Measurements from ENCODE around the gene ERGIC1. TPM values are rescaled to one million over a fixed set of nuclear protein-coding genes. Genes with fewer than 3 reads are reported as not detected.

Gene ERGIC1
- total and polyA plus RNA-seq, 2 of the 13 experiments (the other 11 are each of a cell fraction or from before 2014, with no cell fraction given) = 78.5 to 184 TPM

GRCh38 chr5:172833686-172834414 is at the start of gene ERGIC1 (continued):
- TF ChIP-seq HNF4A (CRISPR knock-in tag; IDR thresholded peaks at IDR 0.05) = peak; percentile 23; the same call in 1 of the 2 replicates
- peak; percentile 41 for TF ChIP-seq SKI (IDR thresholded peaks at IDR 0.05; ENCODE audit: partially characterized antibody)
- 0 out of 2 replicates have a peak, but pooled peaks have one; percentile 45 for TF ChIP-seq ZNF709 (CRISPR knock-in tag; IDR thresholded peaks at IDR 0.05)
- no peak for TF ChIP-seq CAMTA2 (CRISPR knock-in tag; IDR thresholded peaks at IDR 0.05; ENCODE audit: borderline replicate concordance)
- TF ChIP-seq PITX1 (CRISPR knock-in tag; IDR thresholded peaks at IDR 0.05) = peak; percentile 39; the same call in 1 of the 2 replicates
- peak; percentile 50; the same call in 1 of the 2 replicates for TF ChIP-seq HBP1 (CRISPR knock-in tag; IDR thresholded peaks at IDR 0.05; ENCODE audit: low read depth)
- 0 out of 2 replicates have a peak, but pooled peaks have one; percentile 23 for TF ChIP-seq ZBTB20 (CRISPR knock-in tag; IDR thresholded peaks at IDR 0.05; ENCODE audit: borderline replicate concordance, low read depth)
- TF ChIP-seq HOXA9 (CRISPR knock-in tag; IDR thresholded peaks at IDR 0.05; ENCODE audit: borderline replicate concordance) = 0 out of 2 replicates have a peak, but pooled peaks have one; percentile 1
- TF ChIP-seq ZNF737 (CRISPR knock-in tag; IDR thresholded peaks at IDR 0.05; ENCODE audit: borderline replicate concordance) = no peak
- peak; percentile 22 for TF ChIP-seq HNF4G (IDR thresholded peaks at IDR 0.05; ENCODE audit: borderline replicate concordance, low read depth, low read length)
- TF ChIP-seq HNF4G (CRISPR knock-in tag; IDR thresholded peaks at IDR 0.05; ENCODE audit: borderline replicate concordance, low read depth) = 0 out of 2 replicates have a peak, but pooled peaks have one; percentile 21
- TF ChIP-seq CTCF (CRISPR knock-in tag; IDR thresholded peaks at IDR 0.05) = no peak
- peak; percentile 89 for TF ChIP-seq POLR2G (IDR thresholded peaks at IDR 0.05; ENCODE audit: low read depth, low read length)
- TF ChIP-seq ZNF589 (CRISPR knock-in tag; conservative IDR thresholded peaks at IDR 0.05) = 0 out of 2 replicates have a peak, but pooled peaks have one; percentile 17
- TF ChIP-seq, protein P1, sequence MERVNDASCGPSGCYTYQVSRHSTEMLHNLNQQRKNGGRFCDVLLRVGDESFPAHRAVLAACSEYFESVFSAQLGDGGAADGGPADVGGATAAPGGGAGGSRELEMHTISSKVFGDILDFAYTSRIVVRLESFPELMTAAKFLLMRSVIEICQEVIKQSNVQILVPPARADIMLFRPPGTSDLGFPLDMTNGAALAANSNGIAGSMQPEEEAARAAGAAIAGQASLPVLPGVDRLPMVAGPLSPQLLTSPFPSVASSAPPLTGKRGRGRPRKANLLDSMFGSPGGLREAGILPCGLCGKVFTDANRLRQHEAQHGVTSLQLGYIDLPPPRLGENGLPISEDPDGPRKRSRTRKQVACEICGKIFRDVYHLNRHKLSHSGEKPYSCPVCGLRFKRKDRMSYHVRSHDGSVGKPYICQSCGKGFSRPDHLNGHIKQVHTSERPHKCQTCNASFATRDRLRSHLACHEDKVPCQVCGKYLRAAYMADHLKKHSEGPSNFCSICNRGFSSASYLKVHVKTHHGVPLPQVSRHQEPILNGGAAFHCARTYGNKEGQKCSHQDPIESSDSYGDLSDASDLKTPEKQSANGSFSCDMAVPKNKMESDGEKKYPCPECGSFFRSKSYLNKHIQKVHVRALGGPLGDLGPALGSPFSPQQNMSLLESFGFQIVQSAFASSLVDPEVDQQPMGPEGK (CRISPR knock-in tag; IDR thresholded peaks at IDR 0.05) = peak; percentile 68
- TF ChIP-seq NCOA1 (CRISPR knock-in tag; IDR thresholded peaks at IDR 0.05) = peak; percentile 26; the same call in 1 of the 2 replicates
- peak; percentile 64 for TF ChIP-seq PRPF4 (IDR thresholded peaks at IDR 0.05; ENCODE audit: low read depth, low read length, poor library complexity, severe bottlenecking)
